ENCODE results near the gene RFX2.
A peak's percentile ranks its signal among the peaks of the same experiment; 100 is the strongest.
"Not testable (repeated sequence)": the region's sequence is repeated elsewhere in the genome, so short reads cannot be mapped to it uniquely, and the experiment has no call there.

RFX2 gene

GRCh38 chr19:6113616-6114188 lies 3.4 kb upstream of the RFX2 start:
- Histone ChIP-seq H3K79me2 (ENCODE audit: control insufficient read depth, low read length) (no peaks in the 10 kb centered on the region), H3K4me2 (ENCODE audit: low read length) (no peak overlapping the region), H3F3A (ENCODE audit: control insufficient read depth, insufficient read depth) (no peaks in the 10 kb centered on the region), H3K4me3 (ENCODE audit: low read length) (no peak overlapping the region), H3K36me3 (ENCODE audit: control insufficient read depth, low read length) (no peaks in the 10 kb centered on the region), H3K27me3 (ENCODE audit: control insufficient read depth, low read length) (peaks cover 15% of the 10 kb centered on the region), H4K20me1 (ENCODE audit: control insufficient read depth, insufficient read depth, low read depth, low read length) (no peaks in the 10 kb centered on the region), H3K9me3 (ENCODE audit: control insufficient read depth, insufficient read depth, low read length) (no peaks in the 10 kb centered on the region), H3K9me2 (replicated peaks; ENCODE audit: control insufficient read depth, low read length) (no peaks in the 10 kb centered on the region), H3K4me1 (ENCODE audit: control insufficient read depth, low read length) (peaks cover 18% of the 10 kb centered on the region), H3K27ac (ENCODE audit: low read depth, low read length) (no peak overlapping the region)
- no peak for TF ChIP-seq EZH2phosphoT487 (IDR thresholded peaks at IDR 0.05; ENCODE audit: borderline replicate concordance, low read length)
- TF ChIP-seq, protein P1, sequence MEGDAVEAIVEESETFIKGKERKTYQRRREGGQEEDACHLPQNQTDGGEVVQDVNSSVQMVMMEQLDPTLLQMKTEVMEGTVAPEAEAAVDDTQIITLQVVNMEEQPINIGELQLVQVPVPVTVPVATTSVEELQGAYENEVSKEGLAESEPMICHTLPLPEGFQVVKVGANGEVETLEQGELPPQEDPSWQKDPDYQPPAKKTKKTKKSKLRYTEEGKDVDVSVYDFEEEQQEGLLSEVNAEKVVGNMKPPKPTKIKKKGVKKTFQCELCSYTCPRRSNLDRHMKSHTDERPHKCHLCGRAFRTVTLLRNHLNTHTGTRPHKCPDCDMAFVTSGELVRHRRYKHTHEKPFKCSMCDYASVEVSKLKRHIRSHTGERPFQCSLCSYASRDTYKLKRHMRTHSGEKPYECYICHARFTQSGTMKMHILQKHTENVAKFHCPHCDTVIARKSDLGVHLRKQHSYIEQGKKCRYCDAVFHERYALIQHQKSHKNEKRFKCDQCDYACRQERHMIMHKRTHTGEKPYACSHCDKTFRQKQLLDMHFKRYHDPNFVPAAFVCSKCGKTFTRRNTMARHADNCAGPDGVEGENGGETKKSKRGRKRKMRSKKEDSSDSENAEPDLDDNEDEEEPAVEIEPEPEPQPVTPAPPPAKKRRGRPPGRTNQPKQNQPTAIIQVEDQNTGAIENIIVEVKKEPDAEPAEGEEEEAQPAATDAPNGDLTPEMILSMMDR (IDR thresholded peaks at IDR 0.05; ENCODE audit: low read depth, low read length, poor library complexity, severe bottlenecking), result no peak

DNA sequence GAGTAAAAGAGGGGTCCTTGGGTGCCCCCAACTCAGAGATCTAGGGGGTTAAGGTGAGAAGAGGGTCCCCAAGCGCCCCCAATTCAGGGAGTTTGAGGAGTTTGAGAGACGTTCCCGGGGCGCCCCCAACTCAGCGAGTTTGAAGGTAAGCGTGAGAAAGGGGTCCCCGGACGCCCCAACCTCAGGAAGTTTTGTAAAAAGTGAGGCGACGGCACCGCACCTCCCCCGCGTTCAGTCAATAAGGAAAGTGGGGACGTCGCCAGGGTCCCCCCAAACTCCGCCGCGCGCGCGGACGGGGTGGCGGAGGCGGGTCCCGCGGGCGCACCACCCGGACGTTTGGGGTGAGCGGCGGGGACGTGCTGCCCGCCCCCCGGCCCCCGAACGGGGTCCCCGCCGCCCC lies 353 bp downstream of the RFX2 start:
- peaks cover 4% of the 10 kb centered on the region; the same call in 1 of the 2 replicates for H3F3A ChIP-seq (ENCODE audit: control insufficient read depth, insufficient read depth)
- TF ChIP-seq, protein P1 (IDR thresholded peaks at IDR 0.05; ENCODE audit: low read depth, low read length, poor library complexity, severe bottlenecking), result no peak
- no peak for TF ChIP-seq EZH2phosphoT487 (IDR thresholded peaks at IDR 0.05; ENCODE audit: borderline replicate concordance, low read length)
- no peaks in the 10 kb centered on the region for H3K79me2 ChIP-seq (ENCODE audit: control insufficient read depth, low read length)
- no peaks in the 10 kb centered on the region for H4K20me1 ChIP-seq (ENCODE audit: control insufficient read depth, insufficient read depth, low read depth, low read length)
- peaks cover 22% of the 10 kb centered on the region for H3K27me3 ChIP-seq (ENCODE audit: control insufficient read depth, low read length)
- no peaks in the 10 kb centered on the region for H3K9me2 ChIP-seq (replicated peaks; ENCODE audit: control insufficient read depth, low read length)
- H3K4me3 ChIP-seq (ENCODE audit: low read length), result peak overlapping the region; percentile 74
- peak overlapping the region; percentile 83 for H3K4me2 ChIP-seq (ENCODE audit: low read length)
- no peak overlapping the region for H3K27ac ChIP-seq (ENCODE audit: low read depth, low read length)
- H3K9me3 ChIP-seq (ENCODE audit: control insufficient read depth, insufficient read depth, low read length), result no peaks in the 10 kb centered on the region
- peaks cover 18% of the 10 kb centered on the region for H3K4me1 ChIP-seq (ENCODE audit: control insufficient read depth, low read length)
- no peaks in the 10 kb centered on the region for H3K36me3 ChIP-seq (ENCODE audit: control insufficient read depth, low read length)

DNA sequence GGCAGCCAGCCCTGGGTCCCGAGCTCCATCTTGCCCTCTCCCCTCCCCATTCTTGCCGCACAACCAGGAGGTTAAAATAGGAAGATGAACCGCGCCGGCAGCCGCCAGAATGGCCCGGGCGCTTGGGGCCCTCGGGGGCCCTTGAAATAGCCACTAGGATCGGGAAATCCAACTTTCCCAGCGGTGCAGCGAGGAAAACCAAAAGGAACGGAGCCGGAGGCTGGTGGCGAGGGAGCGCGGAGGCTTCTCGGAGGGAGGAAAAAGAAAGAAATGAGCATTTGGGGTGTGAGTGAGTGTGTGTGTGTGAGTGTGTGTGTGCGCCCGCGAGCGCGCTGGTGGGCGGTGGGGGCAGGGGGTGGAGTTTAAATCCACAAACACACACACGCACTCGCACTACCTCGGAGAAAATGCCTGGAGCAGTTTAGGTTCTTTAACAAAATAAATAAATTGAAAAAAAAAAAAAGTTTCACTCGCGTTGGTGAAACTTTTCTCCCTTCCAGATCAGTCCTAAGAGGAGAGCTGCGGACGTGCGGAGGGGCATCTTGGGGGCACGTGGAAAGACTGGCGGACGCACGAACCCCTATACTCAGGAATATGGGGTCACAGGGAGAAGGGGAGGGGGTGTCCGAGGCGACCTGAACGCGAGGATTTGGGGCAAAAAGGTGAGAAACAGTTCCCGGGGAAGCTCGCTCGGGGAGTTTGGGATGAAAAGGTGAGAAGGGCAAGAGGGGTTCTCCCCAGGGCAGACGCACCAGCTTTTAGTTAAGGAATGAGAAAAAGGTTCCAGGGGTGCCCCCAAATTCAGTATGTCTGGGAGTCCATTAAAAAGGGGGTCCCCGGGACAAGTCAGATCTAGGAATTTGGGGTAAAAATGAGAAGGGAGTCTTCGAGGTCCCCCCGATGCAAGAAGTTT lies 1.3 kb downstream of the RFX2 start:
- Histone ChIP-seq H4K20me1 (ENCODE audit: control insufficient read depth, insufficient read depth, low read depth, low read length) (no peaks in the 10 kb centered on the region), H3K4me2 (ENCODE audit: low read length) (peak overlapping the region; percentile 83), H3K9me3 (ENCODE audit: control insufficient read depth, insufficient read depth, low read length) (no peaks in the 10 kb centered on the region), H3K27ac (ENCODE audit: low read depth, low read length) (no peak overlapping the region), H3K9me2 (replicated peaks; ENCODE audit: control insufficient read depth, low read length) (no peaks in the 10 kb centered on the region), H3K4me1 (ENCODE audit: control insufficient read depth, low read length) (peaks cover 18% of the 10 kb centered on the region), H3K79me2 (ENCODE audit: control insufficient read depth, low read length) (no peaks in the 10 kb centered on the region), H3K27me3 (ENCODE audit: control insufficient read depth, low read length) (peaks cover 22% of the 10 kb centered on the region), H3F3A (ENCODE audit: control insufficient read depth, insufficient read depth) (peaks cover 4% of the 10 kb centered on the region; the same call in 1 of the 2 replicates), H3K36me3 (ENCODE audit: control insufficient read depth, low read length) (no peaks in the 10 kb centered on the region), H3K4me3 (ENCODE audit: low read length) (peak overlapping the region; percentile 74)
- TF ChIP-seq, protein P1 (IDR thresholded peaks at IDR 0.05; ENCODE audit: low read depth, low read length, poor library complexity, severe bottlenecking), result no peak
- TF ChIP-seq EZH2phosphoT487 (IDR thresholded peaks at IDR 0.05; ENCODE audit: borderline replicate concordance, low read length), result peak; percentile 89; the same call in 1 of the 2 replicates

DNA sequence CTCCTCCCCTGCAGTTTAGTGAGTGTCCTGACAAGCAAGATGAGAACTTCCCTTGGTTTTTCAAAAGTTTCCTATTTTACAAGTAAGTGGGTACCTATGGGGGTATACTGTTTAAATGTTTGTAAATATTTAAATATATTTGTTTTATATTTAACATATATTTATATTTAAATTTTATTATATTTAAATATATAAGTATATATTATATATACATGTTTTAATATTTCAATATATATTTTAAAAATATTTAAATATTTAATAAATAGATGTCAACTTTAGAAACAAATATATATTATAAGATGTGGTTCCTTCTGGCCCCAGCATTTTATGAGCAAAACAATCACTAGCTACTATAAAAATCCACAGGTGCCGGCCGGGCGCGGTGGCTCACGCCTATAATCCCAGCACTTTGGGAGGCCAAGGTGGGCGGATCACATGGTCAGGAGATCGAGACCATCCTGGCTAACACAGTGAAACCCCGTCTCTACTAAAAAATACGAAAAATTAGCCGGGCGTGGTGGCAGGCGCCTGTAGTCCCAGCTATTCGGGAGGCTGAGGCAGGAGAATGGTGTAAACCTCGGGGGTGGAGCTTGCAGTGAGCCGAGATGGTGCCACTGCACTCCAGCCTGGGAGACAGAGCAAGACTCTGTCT lies 3.5 kb downstream of the RFX2 start:
- H3K4me2 ChIP-seq (ENCODE audit: low read length); H3K4me3 ChIP-seq (ENCODE audit: low read length); H3K79me2 ChIP-seq (ENCODE audit: control insufficient read depth, low read length); H3K27ac ChIP-seq (ENCODE audit: low read depth, low read length); H4K20me1 ChIP-seq (ENCODE audit: control insufficient read depth, insufficient read depth, low read depth, low read length); H3F3A ChIP-seq (ENCODE audit: control insufficient read depth, insufficient read depth); H3K9me3 ChIP-seq (ENCODE audit: control insufficient read depth, insufficient read depth, low read length); H3K9me2 ChIP-seq (replicated peaks; ENCODE audit: control insufficient read depth, low read length); H3K36me3 ChIP-seq (ENCODE audit: control insufficient read depth, low read length): not testable (repeated sequence)
- Histone ChIP-seq H3K4me1 (ENCODE audit: control insufficient read depth, low read length) (peaks cover 18% of the 10 kb centered on the region), H3K27me3 (ENCODE audit: control insufficient read depth, low read length) (peaks cover 22% of the 10 kb centered on the region)

Data from DOHH2 (cell line).